Measurements from ENCODE around the gene C12orf57.

GRCh38 chr12:6977653-6978052 is 33.8 kb downstream of the C12orf57 start:
- TF ChIP-seq CTCF (IDR thresholded peaks at IDR 0.05) (no peak), TEAD4 (CRISPR knock-in tag; IDR thresholded peaks at IDR 0.05) (no peak), E2F1 (CRISPR knock-in tag; IDR thresholded peaks at IDR 0.05) (no peak), FOXJ3 (CRISPR knock-in tag; IDR thresholded peaks at IDR 0.05; ENCODE audit: borderline replicate concordance) (no peak), ATF2 (CRISPR knock-in tag; IDR thresholded peaks at IDR 0.05; ENCODE audit: borderline replicate concordance, low read depth) (no peak), JUN (CRISPR knock-in tag; IDR thresholded peaks at IDR 0.05) (no peak), MAX (CRISPR knock-in tag; IDR thresholded peaks at IDR 0.05) (no peak), FOXP1 (CRISPR knock-in tag; IDR thresholded peaks at IDR 0.05; ENCODE audit: borderline replicate concordance) (no peak), SP1 (CRISPR knock-in tag; conservative IDR thresholded peaks at IDR 0.05) (no peak)
